ENCODE measurements around the gene KCTD4. TPM values are rescaled to one million over a fixed set of nuclear protein-coding genes. Genes with fewer than 3 reads are reported as not detected.

The KCTD4 gene
- total RNA-seq, 3 donors from 2014 or later, result 0.14 to 2.5 (median 1.2) TPM

DNA sequence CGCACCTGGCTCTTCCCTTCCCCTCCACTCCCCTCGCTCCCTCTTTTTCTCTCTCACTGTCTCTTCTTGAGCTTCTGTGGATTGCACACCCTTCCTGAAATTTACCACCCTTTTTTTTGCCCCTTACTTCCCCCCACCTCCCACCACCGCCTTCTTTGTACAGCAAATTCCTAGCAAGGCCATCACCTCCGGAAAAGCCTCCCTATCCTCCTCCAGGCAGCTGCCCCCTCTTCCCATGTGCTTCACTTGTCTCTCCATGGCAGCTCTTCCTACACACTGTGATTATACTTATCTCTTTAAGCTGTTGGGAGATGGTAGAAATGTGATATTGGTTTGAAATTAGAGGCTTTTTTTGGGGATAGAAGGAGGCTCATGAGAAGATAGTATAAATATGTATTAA is 28.3 kb upstream of the KCTD4 start:
- ATAC-seq, result no peak
- no peak for DNase-seq
- H3K9me3 ChIP-seq, result no peaks in the 10 kb centered on the region
- TF ChIP-seq, protein P1, sequence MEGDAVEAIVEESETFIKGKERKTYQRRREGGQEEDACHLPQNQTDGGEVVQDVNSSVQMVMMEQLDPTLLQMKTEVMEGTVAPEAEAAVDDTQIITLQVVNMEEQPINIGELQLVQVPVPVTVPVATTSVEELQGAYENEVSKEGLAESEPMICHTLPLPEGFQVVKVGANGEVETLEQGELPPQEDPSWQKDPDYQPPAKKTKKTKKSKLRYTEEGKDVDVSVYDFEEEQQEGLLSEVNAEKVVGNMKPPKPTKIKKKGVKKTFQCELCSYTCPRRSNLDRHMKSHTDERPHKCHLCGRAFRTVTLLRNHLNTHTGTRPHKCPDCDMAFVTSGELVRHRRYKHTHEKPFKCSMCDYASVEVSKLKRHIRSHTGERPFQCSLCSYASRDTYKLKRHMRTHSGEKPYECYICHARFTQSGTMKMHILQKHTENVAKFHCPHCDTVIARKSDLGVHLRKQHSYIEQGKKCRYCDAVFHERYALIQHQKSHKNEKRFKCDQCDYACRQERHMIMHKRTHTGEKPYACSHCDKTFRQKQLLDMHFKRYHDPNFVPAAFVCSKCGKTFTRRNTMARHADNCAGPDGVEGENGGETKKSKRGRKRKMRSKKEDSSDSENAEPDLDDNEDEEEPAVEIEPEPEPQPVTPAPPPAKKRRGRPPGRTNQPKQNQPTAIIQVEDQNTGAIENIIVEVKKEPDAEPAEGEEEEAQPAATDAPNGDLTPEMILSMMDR (IDR thresholded peaks at IDR 0.05), result no peak
- no peaks in the 10 kb centered on the region for H3K4me1 ChIP-seq (ENCODE audit: low read depth)
- H3K4me3 ChIP-seq, result no peak overlapping the region
- intact Hi-C loops (cut with DNase I, micrococcal nuclease), result no loop called here
- H3K36me3 ChIP-seq (ENCODE audit: low read depth), result no peaks in the 10 kb centered on the region

DNA sequence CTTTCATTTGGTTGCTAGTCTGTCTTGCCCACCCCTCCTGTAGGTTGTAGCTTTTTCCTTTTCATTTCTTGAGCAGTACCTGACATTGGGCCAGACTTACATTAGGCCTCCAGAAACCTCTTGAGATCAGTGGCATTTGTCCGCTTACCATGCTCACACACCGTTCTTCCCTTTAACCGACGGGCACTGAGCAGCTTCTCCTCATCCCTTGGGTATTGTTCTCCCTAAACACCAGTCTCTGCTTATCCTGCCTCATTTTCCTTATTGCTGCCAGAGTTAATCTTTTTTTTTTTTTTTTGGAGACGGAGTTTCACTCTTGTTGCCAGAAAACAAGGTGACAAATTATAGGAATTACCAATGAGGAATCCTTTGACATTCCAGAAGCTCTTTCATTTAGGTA is 27.2 kb upstream of the KCTD4 start:
- no peaks in the 10 kb centered on the region for H3K4me1 ChIP-seq (ENCODE audit: low read depth)
- H3K9me3 ChIP-seq, result no peaks in the 10 kb centered on the region
- H3K4me3 ChIP-seq, result no peak overlapping the region
- no peak for ATAC-seq
- TF ChIP-seq, protein P1 (IDR thresholded peaks at IDR 0.05), result no peak
- H3K36me3 ChIP-seq (ENCODE audit: low read depth), result no peaks in the 10 kb centered on the region
- DNase-seq, result no peak
- intact Hi-C loops (cut with DNase I, micrococcal nuclease), result no loop called here

DNA sequence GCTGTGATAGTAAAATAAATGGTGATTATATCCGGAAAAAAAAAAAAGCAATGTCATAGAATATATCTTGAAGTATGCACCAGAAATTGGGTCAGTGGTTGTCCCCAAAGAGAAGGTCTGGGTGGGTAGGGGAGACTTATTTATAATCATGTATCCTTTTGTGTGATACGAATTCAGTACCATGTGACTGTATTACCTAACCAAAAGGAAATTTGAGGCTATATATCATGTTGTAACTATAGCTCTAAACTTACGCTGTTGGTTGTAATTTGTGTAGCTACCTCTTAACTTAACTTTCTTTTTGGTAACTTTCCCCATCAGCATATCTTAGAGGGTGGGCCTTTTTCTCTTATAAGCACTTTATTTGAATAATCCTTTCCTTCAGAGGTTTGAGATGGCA is 25.2 kb upstream of the KCTD4 start:
- intact Hi-C loops (cut with DNase I, micrococcal nuclease), result no loop called here
- DNase-seq (no peak), ATAC-seq (no peak)
- no peaks in the 10 kb centered on the region for H3K36me3 ChIP-seq (ENCODE audit: low read depth)
- H3K4me1 ChIP-seq (ENCODE audit: low read depth), result no peaks in the 10 kb centered on the region
- no peaks in the 10 kb centered on the region for H3K9me3 ChIP-seq
- no peak overlapping the region for H3K4me3 ChIP-seq
- TF ChIP-seq, protein P1 (IDR thresholded peaks at IDR 0.05), result no peak

DNA sequence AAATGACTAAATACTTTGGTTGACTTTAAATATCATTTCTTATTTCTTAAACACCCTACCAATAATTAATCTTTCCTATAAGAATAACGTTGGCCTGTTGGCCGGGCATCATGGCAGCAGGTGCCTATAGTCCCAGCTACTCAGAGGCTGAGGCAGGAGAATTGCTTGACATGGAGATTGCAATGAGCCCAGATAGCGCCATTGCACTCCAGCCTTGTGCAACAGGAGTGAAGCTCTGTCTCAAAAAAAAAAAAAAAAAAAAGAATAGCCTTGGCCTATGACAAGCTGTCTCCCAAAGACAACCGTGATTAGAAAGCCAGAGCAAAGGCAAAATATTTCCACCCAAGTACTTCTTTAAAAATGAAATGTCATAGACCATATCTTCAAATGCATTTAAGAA is 24.5 kb upstream of the KCTD4 start:
- Histone ChIP-seq H3K4me1 (ENCODE audit: low read depth) (no peaks in the 10 kb centered on the region), H3K36me3 (ENCODE audit: low read depth) (no peaks in the 10 kb centered on the region), H3K4me3 (no peak overlapping the region), H3K9me3 (no peaks in the 10 kb centered on the region)
- ATAC-seq (no peak), DNase-seq (no peak)
- TF ChIP-seq, protein P1 (IDR thresholded peaks at IDR 0.05), result no peak
- intact Hi-C loops (cut with DNase I, micrococcal nuclease), result no loop called here

DNA sequence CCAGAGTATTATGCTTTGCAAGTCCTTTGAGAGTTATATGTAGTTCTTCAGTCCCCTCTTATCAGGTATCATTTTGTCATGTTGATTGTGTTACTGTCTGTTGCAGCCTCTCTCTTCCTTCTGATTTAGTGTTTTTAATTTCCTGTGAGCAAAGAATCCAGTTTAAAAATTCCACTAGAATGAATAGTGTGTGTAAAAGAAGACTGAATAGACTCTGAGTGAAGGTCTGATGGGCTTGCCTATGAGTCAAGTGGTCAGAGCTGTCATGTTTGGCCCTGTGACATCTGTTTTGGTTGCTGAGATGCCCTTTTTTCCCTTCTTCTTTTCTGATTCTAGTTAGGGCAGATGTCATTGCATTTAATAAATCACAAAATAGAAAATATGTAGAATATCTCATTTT is 23.3 kb upstream of the KCTD4 start:
- intact Hi-C loops (cut with DNase I, micrococcal nuclease), result no loop called here

More for the DNA sequence above, 23.3 kb upstream of the KCTD4 start:
- ATAC-seq, result no peak
- Histone ChIP-seq H3K36me3 (ENCODE audit: low read depth) (no peaks in the 10 kb centered on the region), H3K4me1 (ENCODE audit: low read depth) (peaks cover 3% of the 10 kb centered on the region), H3K9me3 (no peaks in the 10 kb centered on the region), H3K4me3 (no peak overlapping the region)
- no peak for DNase-seq
- TF ChIP-seq, protein P1 (IDR thresholded peaks at IDR 0.05), result no peak
